ENCODE measurements around the gene TNIK. TPM values are rescaled to one million over a fixed set of nuclear protein-coding genes. Genes with fewer than 3 reads are reported as not detected.

The TNIK gene
- total RNA-seq, 2 donors from 2014 or later: 5.6 to 47.1 TPM

DNA sequence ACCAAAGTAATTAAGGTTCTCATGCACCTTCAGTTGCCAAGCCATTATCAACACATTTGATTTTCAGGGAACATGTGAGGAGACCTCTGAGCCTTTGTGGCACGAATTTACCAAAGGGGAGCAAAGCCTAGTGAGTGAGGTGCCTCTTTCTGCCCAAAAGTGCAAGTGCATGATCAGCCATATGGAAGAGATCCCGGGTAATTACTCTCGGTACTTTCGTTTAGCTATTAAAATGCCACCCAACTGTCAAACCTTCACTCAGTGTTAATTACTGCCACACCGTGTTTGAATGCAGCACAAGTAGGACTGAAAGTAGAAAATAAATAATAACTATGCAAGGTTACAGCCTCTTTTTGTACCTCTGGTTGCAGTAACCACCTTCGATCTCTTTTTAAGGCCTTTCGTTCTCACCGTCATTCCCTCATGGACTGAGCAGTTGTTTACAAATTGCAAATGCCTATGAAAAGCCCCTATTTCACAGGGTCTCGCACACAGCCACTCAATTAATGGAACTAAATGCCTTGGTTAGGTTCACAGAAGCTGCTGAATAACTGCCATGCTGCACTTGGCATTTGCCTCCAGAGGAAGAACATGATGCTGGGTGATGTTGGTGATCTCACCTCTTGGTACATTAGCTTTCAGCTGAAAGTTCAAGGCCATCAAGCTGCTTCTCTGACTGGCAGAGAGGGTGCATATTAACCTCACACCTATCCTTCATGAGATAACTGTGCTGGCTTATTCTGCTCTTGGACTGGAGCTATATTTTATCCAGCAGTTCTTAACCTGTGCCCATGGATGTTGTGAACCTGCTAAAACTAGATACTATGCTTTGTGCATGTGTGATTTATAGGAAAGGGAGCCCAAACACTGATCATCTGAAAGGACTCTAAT, 69.9 kb downstream of the TNIK start:
- TF ChIP-seq POLR2A (IDR thresholded peaks at IDR 0.05) (no peak), POLR2AphosphoS5 (IDR thresholded peaks at IDR 0.05) (no peak)
- TF ChIP-seq, protein P1, sequence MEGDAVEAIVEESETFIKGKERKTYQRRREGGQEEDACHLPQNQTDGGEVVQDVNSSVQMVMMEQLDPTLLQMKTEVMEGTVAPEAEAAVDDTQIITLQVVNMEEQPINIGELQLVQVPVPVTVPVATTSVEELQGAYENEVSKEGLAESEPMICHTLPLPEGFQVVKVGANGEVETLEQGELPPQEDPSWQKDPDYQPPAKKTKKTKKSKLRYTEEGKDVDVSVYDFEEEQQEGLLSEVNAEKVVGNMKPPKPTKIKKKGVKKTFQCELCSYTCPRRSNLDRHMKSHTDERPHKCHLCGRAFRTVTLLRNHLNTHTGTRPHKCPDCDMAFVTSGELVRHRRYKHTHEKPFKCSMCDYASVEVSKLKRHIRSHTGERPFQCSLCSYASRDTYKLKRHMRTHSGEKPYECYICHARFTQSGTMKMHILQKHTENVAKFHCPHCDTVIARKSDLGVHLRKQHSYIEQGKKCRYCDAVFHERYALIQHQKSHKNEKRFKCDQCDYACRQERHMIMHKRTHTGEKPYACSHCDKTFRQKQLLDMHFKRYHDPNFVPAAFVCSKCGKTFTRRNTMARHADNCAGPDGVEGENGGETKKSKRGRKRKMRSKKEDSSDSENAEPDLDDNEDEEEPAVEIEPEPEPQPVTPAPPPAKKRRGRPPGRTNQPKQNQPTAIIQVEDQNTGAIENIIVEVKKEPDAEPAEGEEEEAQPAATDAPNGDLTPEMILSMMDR (IDR thresholded peaks at IDR 0.05): no peak
- H3K4me1 ChIP-seq (replicated peaks): no peaks in the 10 kb centered on the region
- H3K27ac ChIP-seq: no peak overlapping the region
- no peak for DNase-seq (ENCODE audit: low spot score)
- H3K4me3 ChIP-seq: no peak overlapping the region
- no peaks in the 10 kb centered on the region for H3K9me3 ChIP-seq
- intact Hi-C loops (cut with DNase I): no loop called here
- no peaks in the 10 kb centered on the region for H3K27me3 ChIP-seq (replicated peaks; ENCODE audit: insufficient read depth)
- H3K36me3 ChIP-seq: no peaks in the 10 kb centered on the region
- WGBS: 88% methylated on average over 9 of the region's 9 CpGs

DNA sequence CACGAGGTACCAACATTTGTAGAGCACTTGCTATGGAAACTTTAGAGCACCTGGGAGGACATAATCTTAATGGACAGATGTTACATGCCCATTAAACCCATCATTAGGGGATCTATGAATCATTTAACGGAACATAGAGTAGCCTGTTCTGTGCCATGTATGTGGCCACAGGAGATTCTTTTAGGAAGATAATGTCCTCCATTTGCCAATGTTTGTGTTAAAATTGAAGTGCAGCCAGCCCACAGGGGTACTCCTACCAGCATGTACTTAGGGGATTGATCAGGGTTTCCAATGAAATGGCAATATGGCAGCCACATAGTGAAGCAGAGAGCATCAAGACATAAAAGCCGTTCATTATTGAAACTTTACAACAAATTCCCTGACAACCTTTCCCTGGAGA, 70.7 kb downstream of the TNIK start:
- TF ChIP-seq POLR2AphosphoS5 (IDR thresholded peaks at IDR 0.05): no peak
- TF ChIP-seq, protein P1 (IDR thresholded peaks at IDR 0.05): no peak
- no peak for TF ChIP-seq POLR2A (IDR thresholded peaks at IDR 0.05)
- Histone ChIP-seq H3K4me3 (no peak overlapping the region), H3K27me3 (replicated peaks; ENCODE audit: insufficient read depth) (no peaks in the 10 kb centered on the region), H3K36me3 (no peaks in the 10 kb centered on the region), H3K9me3 (no peaks in the 10 kb centered on the region), H3K4me1 (replicated peaks) (no peaks in the 10 kb centered on the region), H3K27ac (no peak overlapping the region)
- intact Hi-C loops (cut with DNase I): no loop called here
- WGBS: 85% methylated on average over 3 of the region's 3 CpGs
- DNase-seq (ENCODE audit: low spot score): no peak

DNA sequence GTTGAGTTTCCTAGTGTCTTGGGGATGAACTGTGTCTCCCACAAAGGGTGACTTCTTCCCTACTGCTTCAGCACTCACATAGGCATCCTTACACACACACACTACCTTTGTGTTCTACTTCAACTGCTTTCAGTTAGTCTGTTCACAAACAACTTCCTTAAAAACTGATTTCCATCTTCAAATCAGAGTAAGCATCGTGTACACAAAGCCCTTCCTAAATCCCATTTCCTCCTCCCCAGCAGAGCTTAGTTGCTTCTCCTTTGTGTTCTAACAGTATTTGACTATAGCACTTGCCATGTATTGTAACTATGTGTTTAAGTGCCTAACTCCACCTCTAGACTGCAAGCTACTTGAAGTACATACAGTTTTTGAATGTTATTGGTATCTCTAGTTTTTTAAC, 71.7 kb downstream of the TNIK start:
- 75% methylated on average over 1 of the region's 1 CpG for WGBS
- H3K36me3 ChIP-seq: no peaks in the 10 kb centered on the region
- H3K27me3 ChIP-seq (replicated peaks; ENCODE audit: insufficient read depth): no peaks in the 10 kb centered on the region
- no peak overlapping the region for H3K4me3 ChIP-seq
- DNase-seq (ENCODE audit: low spot score): no peak
- intact Hi-C loops (cut with DNase I): no loop called here
- H3K9me3 ChIP-seq: no peaks in the 10 kb centered on the region
- no peaks in the 10 kb centered on the region for H3K4me1 ChIP-seq (replicated peaks)
- H3K27ac ChIP-seq: no peak overlapping the region
- TF ChIP-seq, protein P1 (IDR thresholded peaks at IDR 0.05): no peak
- TF ChIP-seq POLR2A (IDR thresholded peaks at IDR 0.05): no peak
- no peak for TF ChIP-seq POLR2AphosphoS5 (IDR thresholded peaks at IDR 0.05)

DNA sequence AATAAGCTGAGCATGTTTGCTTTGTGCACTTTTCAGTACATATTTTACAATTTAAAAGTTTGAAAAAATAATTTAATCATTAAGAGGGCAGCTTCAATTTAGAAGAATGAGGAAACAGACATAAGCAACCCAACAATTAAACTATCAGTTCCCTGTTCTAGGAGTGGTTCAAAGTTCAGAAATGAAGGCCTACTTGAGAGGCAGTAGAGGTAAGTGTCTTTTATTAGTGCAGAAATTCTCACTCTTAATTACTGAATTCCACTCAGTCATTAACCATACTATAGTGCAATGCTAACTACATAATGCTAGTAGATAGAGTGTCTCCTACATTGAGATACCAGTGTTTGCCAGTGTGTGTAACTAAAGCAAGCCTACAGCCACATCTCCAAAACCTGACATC, 73.1 kb downstream of the TNIK start:
- no peak overlapping the region for H3K27ac ChIP-seq
- no peaks in the 10 kb centered on the region for H3K9me3 ChIP-seq
- no peaks in the 10 kb centered on the region for H3K4me1 ChIP-seq (replicated peaks)
- H3K36me3 ChIP-seq: no peaks in the 10 kb centered on the region
- no peak overlapping the region for H3K4me3 ChIP-seq
- intact Hi-C loops (cut with DNase I): no loop called here
- no peak for DNase-seq (ENCODE audit: low spot score)
- TF ChIP-seq POLR2AphosphoS5 (IDR thresholded peaks at IDR 0.05): no peak
- no peak for TF ChIP-seq POLR2A (IDR thresholded peaks at IDR 0.05)
- TF ChIP-seq, protein P1 (IDR thresholded peaks at IDR 0.05): no peak
- no peaks in the 10 kb centered on the region for H3K27me3 ChIP-seq (replicated peaks; ENCODE audit: insufficient read depth)

DNA sequence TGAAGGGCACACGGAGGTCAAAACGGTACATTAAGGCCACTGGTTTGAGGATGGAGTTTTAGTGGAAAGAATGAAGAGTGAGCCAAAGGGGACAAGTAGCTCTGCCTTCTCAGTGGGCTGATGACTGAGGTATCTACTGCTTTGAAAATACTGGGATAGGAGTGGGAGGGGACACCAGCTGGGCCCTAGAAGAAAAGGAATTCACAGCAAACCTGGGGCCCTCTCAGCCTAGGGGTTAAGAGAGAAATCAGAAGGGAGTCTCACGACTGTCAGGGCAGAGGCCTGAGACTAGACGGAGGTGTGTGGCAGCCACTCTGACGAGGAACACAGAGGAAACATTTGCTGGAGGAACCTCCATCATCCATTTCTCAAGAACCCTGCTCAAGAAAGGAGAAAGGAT, 75.1 kb downstream of the TNIK start:
- Histone ChIP-seq H3K27ac (no peak overlapping the region), H3K4me1 (replicated peaks) (no peaks in the 10 kb centered on the region)
- intact Hi-C loops (cut with DNase I): no loop called here

More for the DNA sequence above, 75.1 kb downstream of the TNIK start:
- 87% methylated on average over 5 of the region's 5 CpGs for WGBS
- H3K27me3 ChIP-seq (replicated peaks; ENCODE audit: insufficient read depth): no peaks in the 10 kb centered on the region
- DNase-seq (ENCODE audit: low spot score): no peak
- TF ChIP-seq POLR2AphosphoS5 (IDR thresholded peaks at IDR 0.05): no peak
- no peak for TF ChIP-seq POLR2A (IDR thresholded peaks at IDR 0.05)
- TF ChIP-seq, protein P1 (IDR thresholded peaks at IDR 0.05): no peak
- H3K36me3 ChIP-seq: no peaks in the 10 kb centered on the region
- H3K9me3 ChIP-seq: no peaks in the 10 kb centered on the region
- no peak overlapping the region for H3K4me3 ChIP-seq

Data from prostate gland (tissue), 2 donors.